Tibial nerve (tissue), 4 donors: ENCODE data around the gene PNKD.

Source experiments
- EP300 ChIP-seq, 2 donors: sonication (generic); formaldehyde crosslinking; IDR thresholded peaks; one replicate each; pipeline ENCODE4 v1.6.1; 2017; ENCODE audit warnings: antibody characterized with exemption in 2 of 2, mild to moderate bottlenecking in 1 of 2
- POLR2A ChIP-seq, 2 donors: fragments of 450-650 bp; IDR thresholded peaks; one replicate each; pipeline ENCODE4 v1.6.1; 2017; ENCODE audit warnings: antibody characterized with exemption in 2 of 2, mild to moderate bottlenecking in 2 of 2, moderate library complexity in 2 of 2
- TF ChIP-seq, protein P1 (sequence below), 5 experiments: fragments of 200-600 bp in 3 of 5; fragments of 450-650 bp in 2 of 5; sonication (generic) in 3 of 5; IDR thresholded peaks; one replicate each; pipeline ENCODE4 v1.5.1; 2016 to 2019; ENCODE audit warnings: antibody characterized with exemption in 5 of 5, mild to moderate bottlenecking in 3 of 5, moderate library complexity in 2 of 5

DNA sequence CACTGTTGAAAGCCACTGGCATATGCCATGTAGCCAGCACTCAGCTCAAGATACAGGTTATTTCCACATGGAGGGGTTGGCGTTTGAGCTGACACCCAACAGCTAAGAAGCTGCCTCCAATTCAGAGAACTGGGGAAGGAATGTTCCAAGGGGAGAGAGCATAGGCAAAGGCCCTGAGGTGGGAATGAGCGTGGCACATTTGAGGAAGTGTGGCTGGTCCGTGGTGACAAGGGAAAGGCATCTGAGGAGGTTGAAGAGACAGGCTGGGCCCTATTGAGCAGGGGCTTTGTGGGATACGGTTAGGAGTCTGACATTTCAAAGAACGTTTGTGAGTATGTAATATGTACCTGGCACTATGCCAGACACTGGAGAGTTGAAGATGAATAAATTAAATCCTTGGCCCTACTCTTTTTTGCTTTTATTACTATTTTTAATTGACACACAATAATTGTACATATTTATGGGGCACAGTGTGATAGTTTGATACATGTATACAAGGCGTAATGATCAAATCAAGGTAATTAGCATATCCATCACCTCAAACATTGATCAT, 49.6 kb downstream of the PNKD start:
- TF ChIP-seq, protein P1, sequence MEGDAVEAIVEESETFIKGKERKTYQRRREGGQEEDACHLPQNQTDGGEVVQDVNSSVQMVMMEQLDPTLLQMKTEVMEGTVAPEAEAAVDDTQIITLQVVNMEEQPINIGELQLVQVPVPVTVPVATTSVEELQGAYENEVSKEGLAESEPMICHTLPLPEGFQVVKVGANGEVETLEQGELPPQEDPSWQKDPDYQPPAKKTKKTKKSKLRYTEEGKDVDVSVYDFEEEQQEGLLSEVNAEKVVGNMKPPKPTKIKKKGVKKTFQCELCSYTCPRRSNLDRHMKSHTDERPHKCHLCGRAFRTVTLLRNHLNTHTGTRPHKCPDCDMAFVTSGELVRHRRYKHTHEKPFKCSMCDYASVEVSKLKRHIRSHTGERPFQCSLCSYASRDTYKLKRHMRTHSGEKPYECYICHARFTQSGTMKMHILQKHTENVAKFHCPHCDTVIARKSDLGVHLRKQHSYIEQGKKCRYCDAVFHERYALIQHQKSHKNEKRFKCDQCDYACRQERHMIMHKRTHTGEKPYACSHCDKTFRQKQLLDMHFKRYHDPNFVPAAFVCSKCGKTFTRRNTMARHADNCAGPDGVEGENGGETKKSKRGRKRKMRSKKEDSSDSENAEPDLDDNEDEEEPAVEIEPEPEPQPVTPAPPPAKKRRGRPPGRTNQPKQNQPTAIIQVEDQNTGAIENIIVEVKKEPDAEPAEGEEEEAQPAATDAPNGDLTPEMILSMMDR (IDR thresholded peaks at IDR 0.05), result no peak
- TF ChIP-seq POLR2A (IDR thresholded peaks at IDR 0.05) (no peak), EP300 (IDR thresholded peaks at IDR 0.05) (no peak)
